Measurements from ENCODE around the gene MAML2.

GRCh38 chr11:96178887-96179279 is 164.1 kb downstream of the MAML2 start:
- TF ChIP-seq, protein P1, sequence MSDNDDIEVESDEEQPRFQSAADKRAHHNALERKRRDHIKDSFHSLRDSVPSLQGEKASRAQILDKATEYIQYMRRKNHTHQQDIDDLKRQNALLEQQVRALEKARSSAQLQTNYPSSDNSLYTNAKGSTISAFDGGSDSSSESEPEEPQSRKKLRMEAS (IDR thresholded peaks at IDR 0.05), result no peak
- TF ChIP-seq JUNB (CRISPR knock-in tag; IDR thresholded peaks at IDR 0.05; ENCODE audit: borderline replicate concordance) (no peak), ZNF564 (CRISPR knock-in tag; IDR thresholded peaks at IDR 0.05) (no peak), TAF1 (CRISPR knock-in tag; IDR thresholded peaks at IDR 0.05) (no peak), ZNF3 (CRISPR knock-in tag; IDR thresholded peaks at IDR 0.05) (no peak), TCF7L2 (IDR thresholded peaks at IDR 0.05; ENCODE audit: low read depth, low read length) (no peak), SUZ12 (IDR thresholded peaks at IDR 0.05; ENCODE audit: low read depth, low read length) (no peak), DR1 (CRISPR knock-in tag; IDR thresholded peaks at IDR 0.05) (no peak), ZBTB1 (CRISPR knock-in tag; IDR thresholded peaks at IDR 0.05; ENCODE audit: borderline replicate concordance) (no peak), TOPORS (CRISPR knock-in tag; IDR thresholded peaks at IDR 0.05) (no peak), FOXP4 (CRISPR knock-in tag; IDR thresholded peaks at IDR 0.05) (no peak)
- TF ChIP-seq, protein P2, sequence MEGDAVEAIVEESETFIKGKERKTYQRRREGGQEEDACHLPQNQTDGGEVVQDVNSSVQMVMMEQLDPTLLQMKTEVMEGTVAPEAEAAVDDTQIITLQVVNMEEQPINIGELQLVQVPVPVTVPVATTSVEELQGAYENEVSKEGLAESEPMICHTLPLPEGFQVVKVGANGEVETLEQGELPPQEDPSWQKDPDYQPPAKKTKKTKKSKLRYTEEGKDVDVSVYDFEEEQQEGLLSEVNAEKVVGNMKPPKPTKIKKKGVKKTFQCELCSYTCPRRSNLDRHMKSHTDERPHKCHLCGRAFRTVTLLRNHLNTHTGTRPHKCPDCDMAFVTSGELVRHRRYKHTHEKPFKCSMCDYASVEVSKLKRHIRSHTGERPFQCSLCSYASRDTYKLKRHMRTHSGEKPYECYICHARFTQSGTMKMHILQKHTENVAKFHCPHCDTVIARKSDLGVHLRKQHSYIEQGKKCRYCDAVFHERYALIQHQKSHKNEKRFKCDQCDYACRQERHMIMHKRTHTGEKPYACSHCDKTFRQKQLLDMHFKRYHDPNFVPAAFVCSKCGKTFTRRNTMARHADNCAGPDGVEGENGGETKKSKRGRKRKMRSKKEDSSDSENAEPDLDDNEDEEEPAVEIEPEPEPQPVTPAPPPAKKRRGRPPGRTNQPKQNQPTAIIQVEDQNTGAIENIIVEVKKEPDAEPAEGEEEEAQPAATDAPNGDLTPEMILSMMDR (CRISPR knock-in tag; IDR thresholded peaks at IDR 0.05), result no peak
- TF ChIP-seq, protein P3, sequence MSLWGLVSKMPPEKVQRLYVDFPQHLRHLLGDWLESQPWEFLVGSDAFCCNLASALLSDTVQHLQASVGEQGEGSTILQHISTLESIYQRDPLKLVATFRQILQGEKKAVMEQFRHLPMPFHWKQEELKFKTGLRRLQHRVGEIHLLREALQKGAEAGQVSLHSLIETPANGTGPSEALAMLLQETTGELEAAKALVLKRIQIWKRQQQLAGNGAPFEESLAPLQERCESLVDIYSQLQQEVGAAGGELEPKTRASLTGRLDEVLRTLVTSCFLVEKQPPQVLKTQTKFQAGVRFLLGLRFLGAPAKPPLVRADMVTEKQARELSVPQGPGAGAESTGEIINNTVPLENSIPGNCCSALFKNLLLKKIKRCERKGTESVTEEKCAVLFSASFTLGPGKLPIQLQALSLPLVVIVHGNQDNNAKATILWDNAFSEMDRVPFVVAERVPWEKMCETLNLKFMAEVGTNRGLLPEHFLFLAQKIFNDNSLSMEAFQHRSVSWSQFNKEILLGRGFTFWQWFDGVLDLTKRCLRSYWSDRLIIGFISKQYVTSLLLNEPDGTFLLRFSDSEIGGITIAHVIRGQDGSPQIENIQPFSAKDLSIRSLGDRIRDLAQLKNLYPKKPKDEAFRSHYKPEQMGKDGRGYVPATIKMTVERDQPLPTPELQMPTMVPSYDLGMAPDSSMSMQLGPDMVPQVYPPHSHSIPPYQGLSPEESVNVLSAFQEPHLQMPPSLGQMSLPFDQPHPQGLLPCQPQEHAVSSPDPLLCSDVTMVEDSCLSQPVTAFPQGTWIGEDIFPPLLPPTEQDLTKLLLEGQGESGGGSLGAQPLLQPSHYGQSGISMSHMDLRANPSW (CRISPR knock-in tag; IDR thresholded peaks at IDR 0.05; ENCODE audit: borderline replicate concordance), result no peak
- TF ChIP-seq, protein P4, sequence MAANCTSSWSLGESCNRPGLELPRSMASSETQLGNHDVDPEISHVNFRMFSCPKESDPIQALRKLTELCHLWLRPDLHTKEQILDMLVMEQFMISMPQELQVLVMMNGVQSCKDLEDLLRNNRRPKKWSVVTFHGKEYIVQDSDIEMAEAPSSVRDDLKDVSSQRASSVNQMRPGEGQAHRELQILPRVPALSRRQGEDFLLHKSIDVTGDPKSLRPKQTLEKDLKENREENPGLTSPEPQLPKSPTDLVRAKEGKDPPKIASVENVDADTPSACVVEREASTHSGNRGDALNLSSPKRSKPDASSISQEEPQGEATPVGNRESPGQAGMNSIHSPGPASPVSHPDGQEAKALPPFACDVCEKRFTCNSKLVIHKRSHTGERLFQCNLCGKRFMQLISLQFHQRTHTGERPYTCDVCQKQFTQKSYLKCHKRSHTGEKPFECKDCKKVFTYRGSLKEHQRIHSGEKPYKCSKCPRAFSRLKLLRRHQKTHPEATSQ (CRISPR knock-in tag; IDR thresholded peaks at IDR 0.05; ENCODE audit: borderline replicate concordance), result no peak
